Fibroblast of peridontal ligament (primary cell): ENCODE results near the gene AOAH.
"Not testable (repeated sequence)": the region's sequence is repeated elsewhere in the genome, so short reads cannot be mapped to it uniquely, and the experiment has no call there.

Source experiments
- DNase-seq: peaks from one replicate; pipeline ENCODE4 v3.0.0-alpha.2; 2010; ENCODE audit errors: extremely low read depth

The AOAH gene

GRCh38 chr7:36739351-36739750 is 15.1 kb upstream of the AOAH start:
- no peak for DNase-seq

- DNase-seq, result no peak
Measured at GRCh38 chr7:36736899-36737211, 12.6 kb upstream of the AOAH start.

- DNase-seq, result no peak
Measured at GRCh38 chr7:36736090-36736898, 12.0 kb upstream of the AOAH start.

- no peak for DNase-seq
Measured at GRCh38 chr7:36735172-36735571, 10.9 kb upstream of the AOAH start.

- DNase-seq, result no peak
Measured at GRCh38 chr7:36734731-36735130, 10.4 kb upstream of the AOAH start.

- DNase-seq, result no peak
Measured at GRCh38 chr7:36733411-36733810, 9.1 kb upstream of the AOAH start.

GRCh38 chr7:36732806-36733205 is 8.5 kb upstream of the AOAH start:
- no peak for DNase-seq

GRCh38 chr7:36730046-36730445 is 5.8 kb upstream of the AOAH start:
- no peak for DNase-seq

- no peak for DNase-seq
Measured at GRCh38 chr7:36728143-36728542, 3.8 kb upstream of the AOAH start.

- DNase-seq, result no peak
Measured at GRCh38 chr7:36726806-36727503, 2.7 kb upstream of the AOAH start.

GRCh38 chr7:36726311-36726710 is 2.0 kb upstream of the AOAH start:
- DNase-seq, result no peak

- DNase-seq, result no peak
Measured at GRCh38 chr7:36724996-36725395, 702 bp upstream of the AOAH start.

- no peak for DNase-seq
Measured at GRCh38 chr7:36723291-36723690, 1.0 kb downstream of the AOAH start.

GRCh38 chr7:36719083-36719632 is 5.1 kb downstream of the AOAH start:
- DNase-seq, result no peak

GRCh38 chr7:36717586-36717985 is 6.7 kb downstream of the AOAH start:
- DNase-seq, result no peak

GRCh38 chr7:36716802-36717201 is 7.5 kb downstream of the AOAH start:
- not testable (repeated sequence) for DNase-seq

GRCh38 chr7:36712015-36712414 is 12.3 kb downstream of the AOAH start:
- no peak for DNase-seq

- DNase-seq, result no peak
Measured at GRCh38 chr7:36711256-36711655, 13.0 kb downstream of the AOAH start.

GRCh38 chr7:36710186-36710791 is 14.0 kb downstream of the AOAH start:
- DNase-seq, result no peak

GRCh38 chr7:36708767-36709166 is 15.5 kb downstream of the AOAH start:
- no peak for DNase-seq

- DNase-seq, result no peak
Measured at GRCh38 chr7:36707898-36708297, 16.4 kb downstream of the AOAH start.

GRCh38 chr7:36707465-36707864 is 16.8 kb downstream of the AOAH start:
- no peak for DNase-seq

GRCh38 chr7:36703860-36704259 is 20.4 kb downstream of the AOAH start:
- not testable (repeated sequence) for DNase-seq
